ENCODE data around the gene SLC2A1. TPM values are rescaled to one million over a fixed set of nuclear protein-coding genes. Genes with fewer than 3 reads are reported as not detected.

SLC2A1 gene
- total RNA-seq, 6 experiments from 2014 or later = 89.7 to 174 (median 105) TPM

- DNase-seq = no peak
- Mint-ChIP-seq H3K4me1 (ENCODE audit: low read depth) (peaks cover 62% of the 10 kb centered on the region), H3K4me3 (no peak overlapping the region), H3K9me3 (no peaks in the 10 kb centered on the region), H3K27ac (peak overlapping the region; percentile 33), H3K36me3 (ENCODE audit: low read depth) (peaks cover 40% of the 10 kb centered on the region), H3K27me3 (ENCODE audit: insufficient read depth) (peaks cover 10% of the 10 kb centered on the region)
- TF ChIP-seq CTCF (IDR thresholded peaks at IDR 0.05) = no peak
Measured at GRCh38 chr1:42934541-42935312, 23.9 kb downstream of the SLC2A1 start.

GRCh38 chr1:42933610-42934491 is 24.8 kb downstream of the SLC2A1 start:
- H3K4me3 Mint-ChIP-seq = no peak overlapping the region
- H3K36me3 Mint-ChIP-seq (ENCODE audit: low read depth) = peaks cover 40% of the 10 kb centered on the region
- no peak for TF ChIP-seq CTCF (IDR thresholded peaks at IDR 0.05)
- DNase-seq = no peak
- peaks cover 10% of the 10 kb centered on the region for H3K27me3 Mint-ChIP-seq (ENCODE audit: insufficient read depth)
- peaks cover 55% of the 10 kb centered on the region for H3K4me1 Mint-ChIP-seq (ENCODE audit: low read depth)
- no peaks in the 10 kb centered on the region for H3K9me3 Mint-ChIP-seq
- H3K27ac Mint-ChIP-seq = peak overlapping the region; percentile 33; the same call in 1 of the 2 replicates

- Mint-ChIP-seq H3K9me3 (no peaks in the 10 kb centered on the region), H3K36me3 (ENCODE audit: low read depth) (peaks cover 41% of the 10 kb centered on the region), H3K4me1 (ENCODE audit: low read depth) (peaks cover 48% of the 10 kb centered on the region), H3K4me3 (no peak overlapping the region), H3K27me3 (ENCODE audit: insufficient read depth) (peaks cover 10% of the 10 kb centered on the region), H3K27ac (peak overlapping the region; percentile 57; the same call in 1 of the 2 replicates)
- no peak for DNase-seq
- no peak for TF ChIP-seq CTCF (IDR thresholded peaks at IDR 0.05)
Measured at GRCh38 chr1:42933060-42933586, 25.5 kb downstream of the SLC2A1 start.

GRCh38 chr1:42932442-42932941 is 26.2 kb downstream of the SLC2A1 start:
- H3K27me3 Mint-ChIP-seq (ENCODE audit: insufficient read depth) = peaks cover 10% of the 10 kb centered on the region
- H3K27ac Mint-ChIP-seq = peak overlapping the region; percentile 57
- peaks cover 42% of the 10 kb centered on the region for H3K4me1 Mint-ChIP-seq (ENCODE audit: low read depth)
- TF ChIP-seq CTCF (IDR thresholded peaks at IDR 0.05) = no peak
- DNase-seq = no peak
- H3K4me3 Mint-ChIP-seq = no peak overlapping the region
- H3K36me3 Mint-ChIP-seq (ENCODE audit: low read depth) = peaks cover 43% of the 10 kb centered on the region
- H3K9me3 Mint-ChIP-seq = no peaks in the 10 kb centered on the region

- Mint-ChIP-seq H3K9me3 (no peaks in the 10 kb centered on the region), H3K27me3 (ENCODE audit: insufficient read depth) (peaks cover 7% of the 10 kb centered on the region), H3K4me3 (no peak overlapping the region), H3K4me1 (ENCODE audit: low read depth) (peaks cover 39% of the 10 kb centered on the region), H3K36me3 (ENCODE audit: low read depth) (peaks cover 42% of the 10 kb centered on the region), H3K27ac (no peak overlapping the region; the same call in 1 of the 2 replicates)
- no peak for DNase-seq
- TF ChIP-seq CTCF (IDR thresholded peaks at IDR 0.05) = no peak
Measured at GRCh38 chr1:42931911-42932422, 26.7 kb downstream of the SLC2A1 start.

All from HFFc6 (cell line).